K562 (cell line): Measurements from ENCODE around the gene SAXO1. TPM values are rescaled to one million over a fixed set of nuclear protein-coding genes. Genes with fewer than 3 reads are reported as not detected.
A peak's percentile ranks its signal among the peaks of the same experiment; 100 is the strongest.

Source experiments
- BRF1 ChIP-seq: IDR thresholded peaks from 3 replicates; pipeline ENCODE4 v1.6.1; 2011; ENCODE audit warnings: borderline replicate concordance, mild to moderate bottlenecking; ENCODE audit not compliant: insufficient read length; ENCODE audit errors: extremely low read depth
- CREB3L1 ChIP-seq: fragments of 450-650 bp; IDR thresholded peaks from 2 replicates; pipeline ENCODE4 v1.6.1; 2014; ENCODE audit warnings: low read depth, mild to moderate bottlenecking, moderate library complexity, borderline replicate concordance
- CTCF ChIP-seq, 3 experiments: IDR thresholded peaks in 2 of 3; conservative IDR thresholded peaks in 1 of 3; 2 replicates each; pipeline ENCODE4 v1.5.1; 2011 to 2012; ENCODE audit warnings: low read length in 3 of 3, mild to moderate bottlenecking in 3 of 3, control low read depth in 2 of 3, improper control_type of control experiment in 1 of 3, inconsistent platforms in 1 of 3, low read depth in 1 of 3, mixed read lengths in 1 of 3, moderate library complexity in 1 of 3; ENCODE audit not compliant: insufficient read depth in 2 of 3
- FOS ChIP-seq: IDR thresholded peaks from 3 replicates; pipeline ENCODE4 v1.6.1; 2011; ENCODE audit not compliant: insufficient read length; ENCODE audit errors: extremely low read depth
- FOXP1 ChIP-seq: sonication (generic); formaldehyde crosslinking; IDR thresholded peaks from 2 replicates; pipeline ENCODE4 v1.8.0; 2022; ENCODE audit warnings: mild to moderate bottlenecking, missing genetic modification reagents
- GABPB1 ChIP-seq: sonication (generic); formaldehyde crosslinking; IDR thresholded peaks from 2 replicates; pipeline ENCODE4 v1.8.0; 2022; ENCODE audit warnings: mild to moderate bottlenecking, missing genetic modification reagents
- HMBOX1 ChIP-seq: sonication (generic); IDR thresholded peaks from 2 replicates; pipeline ENCODE4 v1.6.1; 2016
- NCOR1 ChIP-seq: fragments of 450-650 bp; IDR thresholded peaks from 2 replicates; pipeline ENCODE4 v1.6.1; 2016; ENCODE audit warnings: mild to moderate bottlenecking, moderate library complexity
- NR2C2 ChIP-seq, 2 experiments: fragments of 200-800 bp in 1 of 2; sonication (Bioruptor generic) in 1 of 2; sonication (generic) in 1 of 2; formaldehyde crosslinking in 1 of 2; IDR thresholded peaks; 2 replicates each; pipeline versions ENCODE4 v1.6.1 to v1.8.0; 2016 to 2022; ENCODE audit warnings: mild to moderate bottlenecking in 1 of 2, missing compliant biosample characterization in 1 of 2, missing genetic modification characterization in 1 of 2, missing genetic modification reagents in 1 of 2
- PCBP2 ChIP-seq: fragments of 200-400 bp; formaldehyde crosslinking; IDR thresholded peaks from 2 replicates; pipeline ENCODE4 v1.6.1; 2018; ENCODE audit warnings: low read length, low read depth, mild to moderate bottlenecking, moderate library complexity; ENCODE audit not compliant: poor library complexity, severe bottlenecking
- PKNOX1 ChIP-seq: fragments of 450-650 bp; IDR thresholded peaks from 2 replicates; pipeline ENCODE4 v1.6.1; 2016
- POLR2AphosphoS5 ChIP-seq: IDR thresholded peaks from 2 replicates; pipeline ENCODE4 v1.6.1; 2011; ENCODE audit warnings: mild to moderate bottlenecking, low read depth, low read length, moderate library complexity; ENCODE audit not compliant: control insufficient read depth, insufficient read depth
- POLR2G ChIP-seq: fragments of 200-400 bp; formaldehyde crosslinking; IDR thresholded peaks from 2 replicates; pipeline ENCODE4 v1.6.1; 2017; ENCODE audit warnings: low read depth, mild to moderate bottlenecking, antibody characterized with exemption, low read length, moderate library complexity
- RBM25 ChIP-seq: fragments of 200-400 bp; formaldehyde crosslinking; IDR thresholded peaks from 2 replicates; pipeline ENCODE4 v1.6.1; 2018; ENCODE audit warnings: low read length, low read depth, moderate library complexity; ENCODE audit not compliant: severe bottlenecking
- SAFB ChIP-seq: fragments of 200-400 bp; formaldehyde crosslinking; IDR thresholded peaks from 2 replicates; pipeline ENCODE4 v1.6.1; 2017; ENCODE audit warnings: low read depth, low read length, borderline replicate concordance
- ZFP91 ChIP-seq: sonication (generic); formaldehyde crosslinking; IDR thresholded peaks from 2 replicates; pipeline ENCODE4 v1.8.0; 2022; ENCODE audit warnings: mild to moderate bottlenecking, missing genetic modification reagents
- ZNF134 ChIP-seq: fragments of 250-450 bp; sonication (Bioruptor Pico); conservative IDR thresholded peaks from 2 replicates; pipeline ENCODE4 v1.4.0; 2020
- polyA plus RNA-seq, 8 experiments: library from polyadenylated mRNA; depleted of rRNA in 4 of 8; stranded (reverse) in 5 of 8; unstranded in 3 of 8; fragments of >200 nt; fragmentation: Nextera tagmentation in 2 of 8; fragmentation: Illumina TruSeq in 1 of 8; extraction: Ambion mirVana in 2 of 8; extraction: Trizol in 1 of 8; gene quantifications; 2 replicates each; pipeline versions ENCODE4 v1.2.1 to v1.2.3, GENCODE V29; 2011 to 2014; ENCODE audit warnings: inconsistent platforms in 1 of 8, missing spikeins in 1 of 8
- total RNA-seq, 7 experiments: library from RNA; depleted of rRNA in 6 of 7; stranded (reverse); fragments of >200 nt in 6 of 7; fragmentation: Illumina TruSeq in 2 of 7; extraction: Trizol in 2 of 7; gene quantifications; 2 replicates each; pipeline versions ENCODE4 v1.2.1 to v1.2.3, GENCODE V29; 2011 to 2021; ENCODE audit warnings: low replicate concordance in 1 of 7

The SAXO1 gene
- total and polyA plus RNA-seq, 9 of the 15 experiments (the other 6 are each of a cell fraction or from before 2014, with no cell fraction given): 0.04 TPM; not detected in 8

GRCh38 chr9:19048966-19049916 lies 16.2 kb upstream of the SAXO1 start, which contains the start of gene RRAGA (continued):
- peak; percentile 31; the same call in 1 of the 2 replicates for TF ChIP-seq PKNOX1
- TF ChIP-seq POLR2G: peak; percentile 96
- TF ChIP-seq ZFP91 (CRISPR knock-in tag): no peak
- peak; percentile 61 for TF ChIP-seq POLR2AphosphoS5
- peak; percentile 78 for TF ChIP-seq CREB3L1
- TF ChIP-seq NR2C2 (CRISPR knock-in tag; IDR thresholded peaks at IDR 0.05): no peak
- no peak for TF ChIP-seq NR2C2 (tag; IDR thresholded peaks at IDR 0.05)
- no peak for TF ChIP-seq SAFB
- TF ChIP-seq PCBP2: no peak
- TF ChIP-seq BRF1: no peak
- peak; percentile 59 to 80 (median 71) for TF ChIP-seq CTCF (IDR thresholded peaks at IDR 0.05 in 2 of 3, conservative IDR thresholded peaks at IDR 0.05 in 1 of 3; ENCODE audit: insufficient read depth in 2 of 3, low read depth in 1 of 3, low read length in 3 of 3)
- peak; percentile 24; the same call in 1 of the 2 replicates for TF ChIP-seq NCOR1
- no peak for TF ChIP-seq FOS
- TF ChIP-seq HMBOX1: peak; percentile 82
- peak; percentile 76 for TF ChIP-seq RBM25
- TF ChIP-seq GABPB1 (CRISPR knock-in tag): peak; percentile 92
- TF ChIP-seq ZNF134 (CRISPR knock-in tag): no peak
- TF ChIP-seq FOXP1: no peak
